Osteoblast (primary cell): ENCODE measurements around the gene SLC4A8. TPM values are rescaled to one million over a fixed set of nuclear protein-coding genes. Genes with fewer than 3 reads are reported as not detected.

Experiments
- DNase-seq: peaks from one replicate; pipeline ENCODE4 v3.0.0; 2011; ENCODE audit warnings: low spot score, mixed read lengths; ENCODE audit not compliant: insufficient read length; ENCODE audit errors: missing footprints
- H2AFZ ChIP-seq: 2 replicates; pipeline ENCODE4 v1.6.0; 2011; ENCODE audit warnings: mild to moderate bottlenecking, low read length
- H3K27ac ChIP-seq: 2 replicates; pipeline ENCODE4 v1.5.1; 2011; ENCODE audit warnings: mild to moderate bottlenecking, low read depth, low read length, moderate library complexity
- H3K27me3 ChIP-seq: 2 replicates; pipeline ENCODE4 v1.6.0; 2012; ENCODE audit warnings: mild to moderate bottlenecking, control low read depth, inconsistent platforms, low read length, moderate library complexity; ENCODE audit not compliant: insufficient read depth
- H3K36me3 ChIP-seq: 2 replicates; pipeline ENCODE4 v1.5.1; 2011; ENCODE audit warnings: mild to moderate bottlenecking, low read length, control low read depth, moderate library complexity; ENCODE audit not compliant: insufficient read depth
- H3K4me1 ChIP-seq: 2 replicates; pipeline ENCODE4 v1.5.1; 2011; ENCODE audit warnings: mild to moderate bottlenecking, low read length, control low read depth, moderate library complexity; ENCODE audit not compliant: insufficient read depth
- H3K4me2 ChIP-seq: 2 replicates; pipeline ENCODE4 v1.6.0; 2011; ENCODE audit warnings: mild to moderate bottlenecking, low read length; ENCODE audit not compliant: insufficient read depth
- H3K4me3 ChIP-seq: fragments of 200-600 bp; sonication (generic); 3 replicates; pipeline ENCODE4 v1.5.1; 2012; ENCODE audit warnings: mild to moderate bottlenecking, low read length, inconsistent platforms; ENCODE audit not compliant: insufficient read depth
- H3K79me2 ChIP-seq: 2 replicates; pipeline ENCODE4 v1.6.0; 2012; ENCODE audit warnings: mild to moderate bottlenecking, low read length, control low read depth, inconsistent platforms; ENCODE audit not compliant: insufficient read depth
- H3K9me3 ChIP-seq: 2 replicates; pipeline ENCODE4 v1.5.1; 2011; ENCODE audit warnings: low read depth, low read length, control low read depth
- H4K20me1 ChIP-seq: 2 replicates; pipeline ENCODE4 v1.6.0; 2012; ENCODE audit warnings: mild to moderate bottlenecking, low read length, control low read depth; ENCODE audit not compliant: insufficient read depth
- CTCF ChIP-seq: IDR thresholded peaks from 2 replicates; pipeline ENCODE4 v1.5.1; 2011; ENCODE audit warnings: mild to moderate bottlenecking, low read depth, low read length, moderate library complexity; ENCODE audit errors: extremely low read depth
- total RNA-seq: library from RNA; depleted of rRNA; stranded (reverse); fragments of >200 nt; gene quantifications from 2 replicates; pipeline ENCODE4 v1.2.3, GENCODE V29; 2012

Gene SLC4A8
- total RNA-seq, 1 donor: 2.9 TPM

- H4K20me1 ChIP-seq: no peaks in the 10 kb centered on the region
- no peak for DNase-seq
- H3K27ac ChIP-seq: no peak overlapping the region
- H3K27me3 ChIP-seq: no peaks in the 10 kb centered on the region
- no peaks in the 10 kb centered on the region for H3K4me1 ChIP-seq
- no peaks in the 10 kb centered on the region for H3K9me3 ChIP-seq
- H3K4me3 ChIP-seq: no peak overlapping the region
- no peak overlapping the region for H3K4me2 ChIP-seq
- no peaks in the 10 kb centered on the region for H3K36me3 ChIP-seq
- H2AFZ ChIP-seq: no peak overlapping the region
- no peak for TF ChIP-seq CTCF
- H3K79me2 ChIP-seq: no peaks in the 10 kb centered on the region
These were observed 11.5 kb upstream of the SLC4A8 start for GRCh38 chr12:51413149-51413548.

GRCh38 chr12:51413791-51414190, 10.8 kb upstream of the SLC4A8 start:
- no peak for TF ChIP-seq CTCF
- Histone ChIP-seq H2AFZ (no peak overlapping the region), H3K79me2 (no peaks in the 10 kb centered on the region), H3K9me3 (no peaks in the 10 kb centered on the region), H3K27ac (no peak overlapping the region), H3K4me2 (no peak overlapping the region), H3K27me3 (no peaks in the 10 kb centered on the region), H3K36me3 (no peaks in the 10 kb centered on the region), H3K4me1 (no peaks in the 10 kb centered on the region), H3K4me3 (no peak overlapping the region), H4K20me1 (no peaks in the 10 kb centered on the region)
- no peak for DNase-seq

- H3K27me3 ChIP-seq: no peaks in the 10 kb centered on the region
- H4K20me1 ChIP-seq: no peaks in the 10 kb centered on the region
These were observed 8.7 kb upstream of the SLC4A8 start for GRCh38 chr12:51415931-51416330.

GRCh38 chr12:51417826-51418225, 6.8 kb upstream of the SLC4A8 start:
- Histone ChIP-seq H3K27me3 (no peaks in the 10 kb centered on the region), H3K36me3 (no peaks in the 10 kb centered on the region), H4K20me1 (no peaks in the 10 kb centered on the region), H2AFZ (no peak overlapping the region), H3K4me1 (no peaks in the 10 kb centered on the region), H3K9me3 (no peaks in the 10 kb centered on the region), H3K4me3 (no peak overlapping the region), H3K4me2 (no peak overlapping the region), H3K79me2 (no peaks in the 10 kb centered on the region), H3K27ac (no peak overlapping the region)
- DNase-seq: no peak
- TF ChIP-seq CTCF: no peak

More at GRCh38 chr12:51415931-51416330, 8.7 kb upstream of the SLC4A8 start:
- H3K36me3 ChIP-seq: no peaks in the 10 kb centered on the region
- H3K4me2 ChIP-seq: no peak overlapping the region
- H3K79me2 ChIP-seq: no peaks in the 10 kb centered on the region
- no peak overlapping the region for H3K27ac ChIP-seq
- H3K4me1 ChIP-seq: no peaks in the 10 kb centered on the region
- H2AFZ ChIP-seq: no peak overlapping the region
- TF ChIP-seq CTCF: no peak
- DNase-seq: no peak
- H3K9me3 ChIP-seq: no peaks in the 10 kb centered on the region
- H3K4me3 ChIP-seq: no peak overlapping the region
